Liver (tissue), 3 donors: ENCODE measurements around the gene SREK1.

Source experiments
- CTCF ChIP-seq: fragments of 150-350 bp; IDR thresholded peaks from 2 replicates; pipeline ENCODE4 v1.5.1; 2017; ENCODE audit warnings: improper control_type of control experiment, low read depth, low read length; ENCODE audit not compliant: missing input control
- FOXA2 ChIP-seq: IDR thresholded peaks from 2 replicates; pipeline ENCODE4 v1.6.1; 2016; ENCODE audit warnings: antibody characterized with exemption
- JUND ChIP-seq, 2 donors: IDR thresholded peaks; 2 replicates each; pipeline ENCODE4 v1.6.1; 2016; ENCODE audit warnings: antibody characterized with exemption in 2 of 2
- MAX ChIP-seq: IDR thresholded peaks from 2 replicates; pipeline ENCODE4 v1.6.1; 2016; ENCODE audit warnings: antibody characterized with exemption
- REST ChIP-seq: IDR thresholded peaks from 2 replicates; pipeline ENCODE4 v1.6.1; 2016; ENCODE audit warnings: antibody characterized with exemption, mild to moderate bottlenecking
- SP1 ChIP-seq: IDR thresholded peaks from 2 replicates; pipeline ENCODE4 v1.6.1; 2018; ENCODE audit warnings: antibody characterized with exemption, mild to moderate bottlenecking
- ZBTB33 ChIP-seq: IDR thresholded peaks from 2 replicates; pipeline ENCODE4 v1.6.1; 2016; ENCODE audit warnings: antibody characterized with exemption
- donor health status: healthy.
- donor health status: healthy.

- TF ChIP-seq CTCF = no peak
- TF ChIP-seq SP1 = no peak
- no peak for TF ChIP-seq FOXA2
- no peak for TF ChIP-seq MAX
- no peak for TF ChIP-seq ZBTB33
- no peak for TF ChIP-seq REST
- no peak for TF ChIP-seq JUND (IDR thresholded peaks at IDR 0.05)
Observed at GRCh38 chr5:66197764-66198405, 53.8 kb downstream of the SREK1 start.
